ENCODE data around the gene RAD51AP1.
A peak's percentile ranks its signal among the peaks of the same experiment; 100 is the strongest.

The RAD51AP1 gene

DNA sequence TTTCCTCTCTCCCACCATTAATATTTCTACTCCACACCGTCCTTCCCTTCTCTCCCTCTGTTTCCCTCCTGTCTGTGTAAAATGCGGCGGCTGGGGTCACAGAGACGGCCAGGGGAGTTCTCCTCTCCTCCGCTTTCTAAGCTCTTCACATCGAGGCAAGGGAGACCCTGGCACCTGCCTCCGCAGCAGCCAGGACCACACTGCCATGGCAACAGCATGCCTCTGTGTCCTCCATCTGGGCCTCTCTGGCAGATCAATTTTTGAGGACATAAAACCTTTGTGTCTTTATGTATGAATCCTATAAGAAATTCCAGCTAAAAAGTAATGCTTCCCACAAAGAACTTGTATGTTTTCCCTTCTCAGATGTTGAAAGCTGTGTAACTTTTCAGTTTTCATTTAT lies 64.7 kb downstream of the RAD51AP1 start:
- Histone ChIP-seq H3K9ac (ENCODE audit: low read depth, low read length, poor library complexity, severe bottlenecking) (no peak overlapping the region), H3K4me2 (ENCODE audit: low read depth, low read length, poor library complexity, severe bottlenecking) (no peak overlapping the region), H2AFZ (ENCODE audit: low read length) (no peak overlapping the region), H3K9me3 (ENCODE audit: insufficient read depth, low read depth, low read length) (no peaks in the 10 kb centered on the region), H3F3A (ENCODE audit: low read depth) (no peaks in the 10 kb centered on the region), H3K27me3 (ENCODE audit: insufficient read depth, low read length, poor library complexity, severe bottlenecking) (no peaks in the 10 kb centered on the region), H3K9me2 (replicated peaks; ENCODE audit: low read depth, low read length) (no peaks in the 10 kb centered on the region), H3K4me1 (ENCODE audit: insufficient read depth, low read length, poor library complexity, severe bottlenecking) (peaks cover 13% of the 10 kb centered on the region), H4K20me1 (ENCODE audit: insufficient read depth, low read length, poor library complexity, severe bottlenecking) (no peaks in the 10 kb centered on the region), H3K79me2 (ENCODE audit: insufficient read depth, low read length) (peaks cover 15% of the 10 kb centered on the region), H3K4me3 (ENCODE audit: low read length, poor library complexity, severe bottlenecking) (no peak overlapping the region), H3K36me3 (ENCODE audit: insufficient read depth, low read length) (no peaks in the 10 kb centered on the region)
- TF ChIP-seq EZH2phosphoT487 (IDR thresholded peaks at IDR 0.05; ENCODE audit: borderline replicate concordance): no peak
- TF ChIP-seq, protein P1, sequence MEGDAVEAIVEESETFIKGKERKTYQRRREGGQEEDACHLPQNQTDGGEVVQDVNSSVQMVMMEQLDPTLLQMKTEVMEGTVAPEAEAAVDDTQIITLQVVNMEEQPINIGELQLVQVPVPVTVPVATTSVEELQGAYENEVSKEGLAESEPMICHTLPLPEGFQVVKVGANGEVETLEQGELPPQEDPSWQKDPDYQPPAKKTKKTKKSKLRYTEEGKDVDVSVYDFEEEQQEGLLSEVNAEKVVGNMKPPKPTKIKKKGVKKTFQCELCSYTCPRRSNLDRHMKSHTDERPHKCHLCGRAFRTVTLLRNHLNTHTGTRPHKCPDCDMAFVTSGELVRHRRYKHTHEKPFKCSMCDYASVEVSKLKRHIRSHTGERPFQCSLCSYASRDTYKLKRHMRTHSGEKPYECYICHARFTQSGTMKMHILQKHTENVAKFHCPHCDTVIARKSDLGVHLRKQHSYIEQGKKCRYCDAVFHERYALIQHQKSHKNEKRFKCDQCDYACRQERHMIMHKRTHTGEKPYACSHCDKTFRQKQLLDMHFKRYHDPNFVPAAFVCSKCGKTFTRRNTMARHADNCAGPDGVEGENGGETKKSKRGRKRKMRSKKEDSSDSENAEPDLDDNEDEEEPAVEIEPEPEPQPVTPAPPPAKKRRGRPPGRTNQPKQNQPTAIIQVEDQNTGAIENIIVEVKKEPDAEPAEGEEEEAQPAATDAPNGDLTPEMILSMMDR (conservative IDR thresholded peaks at IDR 0.05; ENCODE audit: low read length): no peak

DNA sequence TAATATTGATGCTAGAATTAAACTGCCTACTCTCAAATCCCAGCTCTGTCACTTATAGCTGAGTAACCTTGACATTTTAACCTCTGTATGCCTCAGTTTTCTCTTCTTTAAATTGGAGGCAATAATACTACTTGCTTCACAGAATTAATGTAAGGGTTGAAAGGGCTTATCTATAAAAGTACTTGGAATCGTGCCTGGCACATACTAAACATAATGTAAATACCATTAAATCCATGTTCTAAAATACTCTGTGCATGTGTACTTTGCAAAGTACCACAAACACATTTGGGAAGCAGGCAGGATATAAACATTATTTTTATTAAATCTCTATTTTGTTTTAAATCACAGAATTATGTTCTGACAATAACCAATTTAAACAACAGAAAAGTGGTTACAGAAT lies 65.3 kb downstream of the RAD51AP1 start:
- H3K4me3 ChIP-seq (ENCODE audit: low read length, poor library complexity, severe bottlenecking): no peak overlapping the region
- H3K36me3 ChIP-seq (ENCODE audit: insufficient read depth, low read length): no peaks in the 10 kb centered on the region
- no peaks in the 10 kb centered on the region for H3F3A ChIP-seq (ENCODE audit: low read depth)
- H2AFZ ChIP-seq (ENCODE audit: low read length): no peak overlapping the region
- no peak overlapping the region for H3K9ac ChIP-seq (ENCODE audit: low read depth, low read length, poor library complexity, severe bottlenecking)
- H4K20me1 ChIP-seq (ENCODE audit: insufficient read depth, low read length, poor library complexity, severe bottlenecking): no peaks in the 10 kb centered on the region
- TF ChIP-seq, protein P1 (conservative IDR thresholded peaks at IDR 0.05; ENCODE audit: low read length): no peak
- no peak for TF ChIP-seq EZH2phosphoT487 (IDR thresholded peaks at IDR 0.05; ENCODE audit: borderline replicate concordance)
- H3K4me2 ChIP-seq (ENCODE audit: low read depth, low read length, poor library complexity, severe bottlenecking): no peak overlapping the region
- H3K79me2 ChIP-seq (ENCODE audit: insufficient read depth, low read length): peaks cover 15% of the 10 kb centered on the region
- H3K27me3 ChIP-seq (ENCODE audit: insufficient read depth, low read length, poor library complexity, severe bottlenecking): no peaks in the 10 kb centered on the region
- no peaks in the 10 kb centered on the region for H3K9me3 ChIP-seq (ENCODE audit: insufficient read depth, low read depth, low read length)
- H3K9me2 ChIP-seq (replicated peaks; ENCODE audit: low read depth, low read length): no peaks in the 10 kb centered on the region
- peaks cover 13% of the 10 kb centered on the region for H3K4me1 ChIP-seq (ENCODE audit: insufficient read depth, low read length, poor library complexity, severe bottlenecking)

DNA sequence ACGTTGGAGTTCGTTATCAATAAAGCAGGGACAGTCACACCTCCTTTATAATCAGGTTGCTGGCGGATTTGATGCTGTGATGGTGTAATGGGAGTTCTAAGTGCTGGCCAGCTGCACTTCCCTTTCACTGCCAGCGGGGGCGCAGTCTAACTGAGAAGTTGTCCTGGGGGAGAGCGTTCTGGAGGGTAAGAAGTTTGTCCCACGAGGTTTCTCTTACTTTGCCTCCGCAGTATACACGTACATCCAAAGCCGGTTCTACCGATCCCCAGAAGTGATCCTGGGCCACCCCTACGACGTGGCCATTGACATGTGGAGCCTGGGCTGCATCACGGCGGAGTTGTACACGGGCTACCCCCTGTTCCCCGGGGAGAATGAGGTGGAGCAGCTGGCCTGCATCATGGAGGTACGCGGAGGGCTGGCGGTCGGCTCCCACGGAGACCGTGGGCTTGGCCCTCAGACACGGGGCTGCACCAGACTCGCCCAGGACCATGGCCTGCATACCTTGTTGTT lies 66.0 kb downstream of the RAD51AP1 start:
- Histone ChIP-seq H3K4me3 (ENCODE audit: low read length, poor library complexity, severe bottlenecking) (peak overlapping the region; percentile 87), H3F3A (ENCODE audit: low read depth) (no peaks in the 10 kb centered on the region), H3K9me2 (replicated peaks; ENCODE audit: low read depth, low read length) (no peaks in the 10 kb centered on the region), H3K27me3 (ENCODE audit: insufficient read depth, low read length, poor library complexity, severe bottlenecking) (no peaks in the 10 kb centered on the region), H3K9me3 (ENCODE audit: insufficient read depth, low read depth, low read length) (no peaks in the 10 kb centered on the region), H3K36me3 (ENCODE audit: insufficient read depth, low read length) (no peaks in the 10 kb centered on the region), H3K4me1 (ENCODE audit: insufficient read depth, low read length, poor library complexity, severe bottlenecking) (peaks cover 13% of the 10 kb centered on the region), H3K79me2 (ENCODE audit: insufficient read depth, low read length) (peaks cover 15% of the 10 kb centered on the region), H2AFZ (ENCODE audit: low read length) (peak overlapping the region; percentile 93), H3K9ac (ENCODE audit: low read depth, low read length, poor library complexity, severe bottlenecking) (peak overlapping the region; percentile 82), H4K20me1 (ENCODE audit: insufficient read depth, low read length, poor library complexity, severe bottlenecking) (no peaks in the 10 kb centered on the region), H3K4me2 (ENCODE audit: low read depth, low read length, poor library complexity, severe bottlenecking) (peak overlapping the region; percentile 57)
- TF ChIP-seq, protein P1 (conservative IDR thresholded peaks at IDR 0.05; ENCODE audit: low read length): peak; percentile 99
- no peak for TF ChIP-seq EZH2phosphoT487 (IDR thresholded peaks at IDR 0.05; ENCODE audit: borderline replicate concordance)
